Measurements from ENCODE around the gene AHCYL2.
"Not testable (repeated sequence)": the region's sequence is repeated elsewhere in the genome, so short reads cannot be mapped to it uniquely, and the experiment has no call there.

DNA sequence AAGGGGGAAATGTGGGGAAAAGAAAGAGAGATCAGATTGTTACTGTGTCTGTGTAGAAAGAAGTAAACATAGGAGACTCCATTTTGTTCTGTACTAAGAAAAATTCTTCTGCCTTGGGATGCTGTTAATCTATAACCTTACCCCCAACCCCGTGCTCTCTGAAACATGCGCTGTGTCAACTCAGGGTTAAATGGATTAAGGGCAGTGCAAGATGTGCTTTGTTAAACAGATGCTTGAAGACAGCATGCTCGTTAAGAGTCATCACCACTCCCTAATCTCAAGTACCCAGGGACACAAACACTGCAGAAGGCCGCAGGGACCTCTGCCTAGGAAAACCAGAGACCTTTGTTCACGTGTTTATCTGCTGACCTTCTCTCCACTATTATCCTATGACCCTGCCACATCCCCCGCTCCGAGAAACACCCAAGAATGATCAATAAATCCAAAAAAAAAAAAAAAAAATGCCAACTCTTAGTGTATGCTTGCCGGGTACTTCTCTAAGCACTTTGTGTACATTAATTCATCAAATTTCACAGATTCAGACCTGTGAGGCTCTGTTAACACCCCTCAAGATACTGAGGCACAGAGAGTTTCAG is 7.9 kb upstream of the AHCYL2 start:
- TF ChIP-seq POLR2A, CTCF (IDR thresholded peaks at IDR 0.05): not testable (repeated sequence)
